Measurements from ENCODE around the gene FYB1.

The FYB1 gene

DNA sequence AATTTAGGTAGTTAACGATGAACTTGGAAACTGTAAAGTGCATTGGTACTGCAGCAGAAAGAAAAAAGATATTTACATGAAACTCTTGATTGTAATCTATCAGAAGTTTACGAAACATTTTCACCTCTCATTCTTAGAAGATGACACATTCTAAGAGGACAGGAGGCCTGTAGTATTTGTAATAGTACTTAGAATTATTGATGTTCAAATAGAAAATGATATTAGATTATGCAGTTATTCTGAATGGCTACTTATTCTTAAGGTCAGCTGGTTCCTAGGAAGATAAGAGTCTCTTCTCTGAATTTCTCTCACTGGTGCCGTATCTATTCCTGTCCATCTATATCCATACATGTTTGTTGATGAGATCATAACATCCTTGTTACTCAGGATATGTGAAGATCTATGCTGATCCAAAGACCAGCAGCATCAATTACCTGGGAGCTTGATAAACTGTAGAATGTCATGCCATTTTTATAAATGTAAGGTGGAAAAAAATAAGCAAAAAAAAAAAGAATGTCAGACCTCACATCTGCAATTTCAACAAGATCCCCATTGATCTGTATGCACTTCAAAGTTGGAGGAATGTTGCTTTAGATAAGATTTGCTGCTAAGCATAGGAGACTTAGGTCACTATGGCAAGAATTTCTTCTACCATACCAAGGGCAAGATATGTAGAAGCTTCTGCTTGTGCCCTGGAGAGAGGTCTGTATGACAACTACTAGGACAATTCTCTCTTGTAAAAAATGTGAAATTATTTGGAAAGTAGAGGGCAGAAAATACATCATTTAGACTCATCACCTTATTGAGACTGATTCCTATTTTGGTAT is 102.8 kb downstream of the FYB1 start:
- no peak for TF ChIP-seq CTCF (IDR thresholded peaks at IDR 0.05; ENCODE audit: control insufficient read depth, extremely low read depth, insufficient read depth)
- H3K4me3 ChIP-seq (ENCODE audit: low read depth, low read length): no peak overlapping the region
- no peak for DNase-seq (ENCODE audit: low read depth)

- no peak overlapping the region for H3K4me3 ChIP-seq (ENCODE audit: low read depth, low read length)
- no peak for DNase-seq (ENCODE audit: low read depth)
- TF ChIP-seq CTCF (IDR thresholded peaks at IDR 0.05; ENCODE audit: control insufficient read depth, extremely low read depth, insufficient read depth): no peak
Observed at GRCh38 chr5:39115644-39116343, 103.6 kb downstream of the FYB1 start.

DNA sequence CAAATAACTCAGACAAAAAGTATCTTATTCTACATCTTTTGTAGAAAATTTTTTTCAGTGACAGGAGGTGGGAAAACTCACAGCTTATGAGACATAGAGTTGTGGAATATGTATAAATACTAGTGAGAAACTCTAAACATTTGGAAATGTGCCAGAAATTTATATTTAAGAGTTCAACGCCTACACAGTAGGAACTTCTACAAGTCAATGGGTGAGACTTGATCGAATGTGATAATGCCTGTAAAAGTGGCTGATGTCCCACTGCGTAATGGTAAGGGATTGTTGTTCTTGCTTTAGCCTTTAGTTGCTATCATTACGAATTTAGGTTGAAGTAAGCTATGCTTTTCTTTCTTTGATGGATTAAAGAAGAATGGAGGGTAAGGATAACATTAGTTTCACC is 105.2 kb downstream of the FYB1 start:
- TF ChIP-seq CTCF (IDR thresholded peaks at IDR 0.05; ENCODE audit: control insufficient read depth, extremely low read depth, insufficient read depth): no peak
- H3K4me3 ChIP-seq (ENCODE audit: low read depth, low read length): no peak overlapping the region
- no peak for DNase-seq (ENCODE audit: low read depth)

DNA sequence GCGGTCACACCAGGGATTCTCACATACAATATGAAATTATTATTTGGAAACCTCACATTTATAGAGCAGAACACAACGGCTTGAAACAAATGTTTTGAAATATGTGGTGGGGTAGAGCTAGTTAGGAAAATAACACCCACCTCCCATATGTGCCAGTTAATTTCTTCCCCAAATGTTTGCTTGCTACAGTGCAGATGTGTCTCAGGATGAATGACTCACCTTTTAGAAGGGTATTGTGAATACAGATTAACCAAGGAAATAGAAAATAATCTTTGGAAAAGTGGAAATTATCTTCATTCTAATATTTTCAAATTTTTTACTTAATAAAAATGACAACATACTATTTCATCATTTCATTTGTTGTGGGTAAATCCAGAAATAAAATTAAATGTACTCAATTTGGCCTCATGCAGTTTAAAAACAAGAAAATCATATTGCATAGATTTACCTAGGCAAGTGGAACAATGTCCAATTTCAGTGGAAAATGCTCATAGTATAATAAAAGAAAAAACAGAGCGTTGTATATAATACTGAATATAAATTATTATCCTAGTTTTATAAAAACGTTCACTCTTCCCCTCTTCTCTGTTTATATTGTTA is 105.9 kb downstream of the FYB1 start:
- TF ChIP-seq CTCF (IDR thresholded peaks at IDR 0.05; ENCODE audit: control insufficient read depth, extremely low read depth, insufficient read depth): no peak
- no peak for DNase-seq (ENCODE audit: low read depth)
- H3K4me3 ChIP-seq (ENCODE audit: low read depth, low read length): no peak overlapping the region

GRCh38 chr5:39109606-39110005 is 109.8 kb downstream of the FYB1 start:
- H3K4me3 ChIP-seq (ENCODE audit: low read depth, low read length): no peak overlapping the region
- no peak for DNase-seq (ENCODE audit: low read depth)
- TF ChIP-seq CTCF (IDR thresholded peaks at IDR 0.05; ENCODE audit: control insufficient read depth, extremely low read depth, insufficient read depth): no peak

DNA sequence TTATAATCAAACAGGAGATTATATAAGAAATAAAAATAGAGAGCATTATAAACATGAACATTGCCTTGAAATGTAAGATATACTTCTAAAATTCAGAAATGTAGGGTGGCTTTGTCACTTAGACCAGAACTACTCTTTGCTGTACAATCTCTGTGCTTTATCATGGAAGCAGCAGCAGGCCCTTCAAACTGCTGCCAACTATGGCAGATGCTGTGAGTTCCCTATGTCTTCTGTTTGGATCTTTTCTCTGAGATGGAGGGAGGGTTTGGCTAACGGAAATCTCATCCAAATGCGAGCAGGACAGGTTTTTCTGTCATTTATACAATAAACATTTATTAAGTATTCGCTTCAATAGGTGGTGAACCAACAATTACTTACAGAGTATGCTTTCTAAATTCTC is 110.4 kb downstream of the FYB1 start:
- DNase-seq (ENCODE audit: low read depth): no peak
- no peak for TF ChIP-seq CTCF (IDR thresholded peaks at IDR 0.05; ENCODE audit: control insufficient read depth, extremely low read depth, insufficient read depth)
- no peak overlapping the region for H3K4me3 ChIP-seq (ENCODE audit: low read depth, low read length)
